K562 (cell line): ENCODE measurements around the gene GART. TPM values are rescaled to one million over a fixed set of nuclear protein-coding genes. Genes with fewer than 3 reads are reported as not detected.
A peak's percentile ranks its signal among the peaks of the same experiment; 100 is the strongest.

ENCODE experiments used
- ATAC-seq: fragments of 200-7000 bp; cut with Tn5 transposase; 3 replicates; pipeline ENCODE4 v1.9.1; 2020; ENCODE audit warnings: moderate library complexity
- BruUV-seq: library from RNA; stranded (reverse); fragments of 400-500 nt; replicated peaks from 2 replicates; lab custom pipeline; 2021; lab: Mats Ljungman, UMichigan
- CTCF ChIA-PET: fragments of 300-600 bp; formaldehyde crosslinking; extraction: SDS; loops from one replicate; lab custom pipeline; 2021; ENCODE audit warnings: low intra/inter-chr PET ratio; lab: Yijun Ruan, JAX
- POLR2A ChIA-PET: fragments of 300-600, 350-650 bp; sonication (Branson Sonifier 250); formaldehyde crosslinking; extraction: SDS; loops from one replicate; lab custom pipeline; 2021; ENCODE audit warnings: antibody characterized with exemption, inconsistent platforms; lab: Yijun Ruan, JAX
- DNase-seq, 4 experiments: peaks; one replicate each; pipeline versions ENCODE4 v3.0.0 to v3.0.0-alpha.2; 2011 to 2018; ENCODE audit warnings: low spot score in 3 of 4, mixed read lengths in 3 of 4; ENCODE audit errors: extremely low read depth in 1 of 4
- FAIRE-seq: peaks from 2 replicates; lab custom pipeline; 2011; peaks lifted over from hg19 to GRCh38; lab: Jason Lieb, UNC
- H2AFZ ChIP-seq: 2 replicates; pipeline ENCODE4 v1.6.0; 2011; ENCODE audit warnings: low read depth, low read length, control low read depth, inconsistent platforms
- H3K27ac ChIP-seq: fragments of 200-600 bp; 3 replicates; pipeline ENCODE4 v1.8.0; 2011; ENCODE audit warnings: low read depth, mild to moderate bottlenecking, control low read depth, inconsistent platforms, low read length, moderate library complexity, mixed read lengths; ENCODE audit errors: extremely low read depth
- H3K27me3 ChIP-seq, 2 experiments: fragments of 300-600 bp in 1 of 2; 2 replicates in 1 of 2; 3 replicates in 1 of 2; pipeline versions ENCODE4 v1.6.0 to v1.8.0; 2011; ENCODE audit warnings: inconsistent platforms in 2 of 2, low read length in 2 of 2, mild to moderate bottlenecking in 1 of 2, mixed read lengths in 1 of 2, moderate library complexity in 1 of 2; ENCODE audit not compliant: control insufficient read depth in 2 of 2, insufficient read depth in 2 of 2
- H3K36me3 ChIP-seq: fragments of 300-600 bp; 3 replicates; pipeline ENCODE4 v1.8.0; 2011; ENCODE audit warnings: mild to moderate bottlenecking, low read length, inconsistent platforms; ENCODE audit not compliant: control insufficient read depth, insufficient read depth
- H3K4me1 ChIP-seq, 2 experiments: fragments of 200-600 bp in 1 of 2; replicated peaks in 1 of 2; 2 replicates in 1 of 2; 3 replicates in 1 of 2; pipeline versions ENCODE4 v1.5.1 to v1.8.0; 2011; ENCODE audit warnings: inconsistent platforms in 2 of 2, low read length in 2 of 2, mild to moderate bottlenecking in 1 of 2, mixed read lengths in 1 of 2, moderate library complexity in 1 of 2; ENCODE audit not compliant: control insufficient read depth in 2 of 2, insufficient read depth in 2 of 2
- H3K4me2 ChIP-seq: 2 replicates; pipeline ENCODE4 v1.6.1; 2011; ENCODE audit warnings: low read length, control low read depth, inconsistent platforms, mixed read lengths; ENCODE audit not compliant: insufficient read depth
- H3K4me3 ChIP-seq: fragments of 200-600 bp; sonication (generic), shearing (Covaris generic); 2 replicates; pipeline ENCODE4 v1.5.1; 2016; ENCODE audit warnings: control low read depth, inconsistent platforms
- H3K79me2 ChIP-seq: fragments of 200-600 bp; 3 replicates; pipeline ENCODE4 v1.8.0; 2011; ENCODE audit warnings: low read length, inconsistent platforms; ENCODE audit not compliant: control insufficient read depth, insufficient read depth
- H3K9ac ChIP-seq, 2 experiments: 2 replicates each; pipeline versions ENCODE4 v1.6.0 to v1.6.1; 2011; ENCODE audit warnings: low read depth in 2 of 2, low read length in 2 of 2, control low read depth in 1 of 2, inconsistent platforms in 1 of 2, mild to moderate bottlenecking in 1 of 2, mixed read lengths in 1 of 2; ENCODE audit not compliant: insufficient read depth in 1 of 2
- H3K9me1 ChIP-seq: one replicate; pipeline ENCODE4 v1.6.0; 2011; ENCODE audit warnings: inconsistent platforms, mild to moderate bottlenecking, low read length, moderate library complexity; ENCODE audit not compliant: control insufficient read depth, insufficient read depth
- H3K9me3 ChIP-seq: replicated peaks from 2 replicates; pipeline ENCODE4 v1.5.1; 2011; ENCODE audit warnings: low read depth, low read length, inconsistent platforms; ENCODE audit not compliant: control insufficient read depth, insufficient read depth
- H4K20me1 ChIP-seq: replicated peaks from 2 replicates; pipeline ENCODE4 v1.6.1; 2011; ENCODE audit warnings: low read length, inconsistent platforms, mixed read lengths; ENCODE audit not compliant: control insufficient read depth, insufficient read depth
- ASH1L ChIP-seq: fragments of 450-650 bp; IDR thresholded peaks from 2 replicates; pipeline ENCODE4 v1.6.1; 2018; ENCODE audit warnings: borderline replicate concordance, mild to moderate bottlenecking, low read depth; ENCODE audit not compliant: partially characterized antibody
- BCL6 ChIP-seq: fragments of 250-450 bp; sonication (Bioruptor Pico); IDR thresholded peaks from 2 replicates; pipeline ENCODE4 v1.4.0; 2020
- CBFB ChIP-seq: sonication (generic); formaldehyde crosslinking; IDR thresholded peaks from 2 replicates; pipeline ENCODE4 v1.4.0; 2020; ENCODE audit warnings: mild to moderate bottlenecking, missing genetic modification reagents
- CLOCK ChIP-seq: fragments of 250-450 bp; sonication (Bioruptor Pico); IDR thresholded peaks from 2 replicates; pipeline ENCODE4 v1.4.0; 2020; ENCODE audit warnings: mild to moderate bottlenecking, moderate library complexity, borderline replicate concordance
- IRF2 ChIP-seq: sonication (generic); formaldehyde crosslinking; IDR thresholded peaks from 2 replicates; pipeline ENCODE4 v1.8.1; 2022; ENCODE audit warnings: mild to moderate bottlenecking, missing genetic modification reagents
- KAT8 ChIP-seq: fragments of 450-650 bp; IDR thresholded peaks from 2 replicates; pipeline ENCODE4 v1.6.1; 2016; ENCODE audit warnings: low read depth, mild to moderate bottlenecking
- KDM4B ChIP-seq, 2 experiments: fragments of 450-650 bp in 1 of 2; sonication (generic) in 1 of 2; IDR thresholded peaks; 2 replicates each; pipeline ENCODE4 v1.6.1; 2016 to 2017; ENCODE audit warnings: borderline replicate concordance in 2 of 2, antibody characterized with exemption in 1 of 2, low read depth in 1 of 2, mild to moderate bottlenecking in 1 of 2
- MEIS2 ChIP-seq: fragments of 450-650 bp; IDR thresholded peaks from 2 replicates; pipeline ENCODE4 v1.6.1; 2014; ENCODE audit warnings: mild to moderate bottlenecking; ENCODE audit not compliant: partially characterized antibody
- PBX2 ChIP-seq, 2 experiments: IDR thresholded peaks in 1 of 2; conservative IDR thresholded peaks in 1 of 2; 2 replicates each; pipeline ENCODE4 v1.6.1; 2016; ENCODE audit warnings: low read depth in 2 of 2, mild to moderate bottlenecking in 1 of 2, missing compliant biosample characterization in 1 of 2, missing genetic modification characterization in 1 of 2, moderate library complexity in 1 of 2
- PKNOX1 ChIP-seq: fragments of 450-650 bp; IDR thresholded peaks from 2 replicates; pipeline ENCODE4 v1.6.1; 2016
- POU5F1 ChIP-seq: fragments of 150-350 bp; IDR thresholded peaks from 2 replicates; pipeline ENCODE4 v1.6.1; 2014; ENCODE audit warnings: borderline replicate concordance, low read length, low read depth, mild to moderate bottlenecking; ENCODE audit not compliant: partially characterized antibody
- SIN3B ChIP-seq: fragments of 450-650 bp; IDR thresholded peaks from 2 replicates; pipeline ENCODE4 v1.6.1; 2017; ENCODE audit warnings: low read depth, mild to moderate bottlenecking, moderate library complexity
- TRIM28 ChIP-seq: fragments of 450-650 bp; IDR thresholded peaks from 2 replicates; pipeline ENCODE4 v1.6.1; 2017
- YY1 ChIP-seq, 3 experiments: IDR thresholded peaks; 2 replicates each; pipeline ENCODE4 v1.6.1; 2011; ENCODE audit warnings: low read length in 2 of 3, mild to moderate bottlenecking in 2 of 3, moderate library complexity in 2 of 3, borderline replicate concordance in 1 of 3, control low read depth in 1 of 3, low read depth in 1 of 3; ENCODE audit not compliant: insufficient read depth in 3 of 3, insufficient replicate concordance in 2 of 3, control insufficient read depth in 1 of 3, insufficient read length in 1 of 3; ENCODE audit errors: extremely low read depth in 1 of 3
- WGBS: fragments of 100-300 bp; shearing (Covaris generic); methylation state at CpG from one replicate; pipeline ENCODE4 v1.1.6; 2016; ENCODE audit warnings: low coverage, mixed read lengths; ENCODE audit not compliant: insufficient coverage; ENCODE audit errors: missing lambda C conversion rate; 5-methylcytosine and 5-hydroxymethylcytosine counted together
- in situ Hi-C: fragments of 300-500 bp; cut with MboI; formaldehyde crosslinking; loops from 4 replicates; pipeline ENCODE4 v1.15.0; 2018; ENCODE audit warnings: inconsistent platforms, mixed read lengths
- intact Hi-C: fragments of 100-400 bp; cut with micrococcal nuclease; formaldehyde crosslinking; loops from 2 replicates; pipeline ENCODE4 v1.14.2; 2022
- polyA plus RNA-seq, 8 experiments: library from polyadenylated mRNA; depleted of rRNA in 4 of 8; stranded (reverse) in 5 of 8; unstranded in 3 of 8; fragments of >200 nt; fragmentation: Nextera tagmentation in 2 of 8; fragmentation: Illumina TruSeq in 1 of 8; extraction: Ambion mirVana in 2 of 8; extraction: Trizol in 1 of 8; gene quantifications; 2 replicates each; pipeline versions ENCODE4 v1.2.1 to v1.2.3, GENCODE V29; 2011 to 2014; ENCODE audit warnings: inconsistent platforms in 1 of 8, missing spikeins in 1 of 8
- total RNA-seq, 7 experiments: library from RNA; depleted of rRNA in 6 of 7; stranded (reverse); fragments of >200 nt in 6 of 7; fragmentation: Illumina TruSeq in 2 of 7; extraction: Trizol in 2 of 7; gene quantifications; 2 replicates each; pipeline versions ENCODE4 v1.2.1 to v1.2.3, GENCODE V29; 2011 to 2021; ENCODE audit warnings: low replicate concordance in 1 of 7

The GART gene
- total and polyA plus RNA-seq, 9 of the 15 experiments (the other 6 are each of a cell fraction or from before 2014, with no cell fraction given) = 141 to 429 (median 349) TPM

- POLR2A ChIA-PET = interaction anchor here (1.3 kb wide), 1 partner anchor 8 kb away, joined by 6 read pairs; the partner anchor contains the start of gene TMEM50B
- Histone ChIP-seq H3K9me3 (no peaks in the 10 kb centered on the region), H3K4me1 (peaks cover 0 to 10% of the 10 kb centered on the region in 2 experiments; a peak in 2 of 5 replicates), H3K9ac (no peak overlapping the region), H2AFZ (no peak overlapping the region), H3K4me3 (no peak overlapping the region), H3K27me3 (no peaks in the 10 kb centered on the region)
- BruUV-seq = no TSS peak
- in situ Hi-C loops = no loop called here
- DNase-seq = no peak
- FAIRE-seq = no peak
- intact Hi-C loops = no loop called here
- no peak for TF ChIP-seq ASH1L
- no peak for TF ChIP-seq POU5F1
- TF ChIP-seq PKNOX1 = peak; percentile 59
- TF ChIP-seq CBFB (CRISPR knock-in tag) = no peak
- peak; percentile 53 for TF ChIP-seq MEIS2
- no peak for TF ChIP-seq CLOCK
- TF ChIP-seq KDM4B (IDR thresholded peaks at IDR 0.05; ENCODE audit: borderline replicate concordance in 2 of 2, low read depth in 1 of 2) = no peak
- TF ChIP-seq IRF2 (CRISPR knock-in tag) = no peak
- no peak for TF ChIP-seq TRIM28
- no peak for TF ChIP-seq PBX2 (CRISPR knock-in tag; IDR thresholded peaks at IDR 0.05; ENCODE audit: low read depth)
- peak; percentile 39; the same call in 1 of the 2 replicates for TF ChIP-seq PBX2 (tag; conservative IDR thresholded peaks at IDR 0.05; ENCODE audit: low read depth)
- TF ChIP-seq BCL6 (CRISPR knock-in tag) = no peak
- no peak for TF ChIP-seq KAT8
- no peak for TF ChIP-seq YY1 (IDR thresholded peaks at IDR 0.05; ENCODE audit: borderline replicate concordance in 1 of 3, control insufficient read depth in 1 of 3, extremely low read depth in 1 of 3, insufficient read depth in 3 of 3, insufficient read length in 1 of 3, insufficient replicate concordance in 2 of 3, low read depth in 1 of 3, low read length in 2 of 3)
- TF ChIP-seq SIN3B = no peak
- TF ChIP-seq, all 486 proteins: peak for 3
- no peak overlapping the region for H3K4me2 ChIP-seq
- no peaks in the 10 kb centered on the region for H3K79me2 ChIP-seq
- 68% methylated on average over 5 of the region's 5 CpGs for WGBS
- H3K36me3 ChIP-seq = no peaks in the 10 kb centered on the region
- CTCF ChIA-PET = no interaction called here
- no peaks in the 10 kb centered on the region for H4K20me1 ChIP-seq
- H3K27ac ChIP-seq = no peak overlapping the region
- H3K9me1 ChIP-seq = no peaks in the 10 kb centered on the region
- no peak for ATAC-seq
Measured at GRCh38 chr21:33487996-33488395, 53.9 kb downstream of the GART start.
